Measurements from ENCODE around the gene IFNA16. TPM values are rescaled to one million over a fixed set of nuclear protein-coding genes. Genes with fewer than 3 reads are reported as not detected.
"Not testable (repeated sequence)": the region's sequence is repeated elsewhere in the genome, so short reads cannot be mapped to it uniquely, and the experiment has no call there.

Gene IFNA16
- total RNA-seq, 2 donors from 2014 or later: not detected

DNA sequence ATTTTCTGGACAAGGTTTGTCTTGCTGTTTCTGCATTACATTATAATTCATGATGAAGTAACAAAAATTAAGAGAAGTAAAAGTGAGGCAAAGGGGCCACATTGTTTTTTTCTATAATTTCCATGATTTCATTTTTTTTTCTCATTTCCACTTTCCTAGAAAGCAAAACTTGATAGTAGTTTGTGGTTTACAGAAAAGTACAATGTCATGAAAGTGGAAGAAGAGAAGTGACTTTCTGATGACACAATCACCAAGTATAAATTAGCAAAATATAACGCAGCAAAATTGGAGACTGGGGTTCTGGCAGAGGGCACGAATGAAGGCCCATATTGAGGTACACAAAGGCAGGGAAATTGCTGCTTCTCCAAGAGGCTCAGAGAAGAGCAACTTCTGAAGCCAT, 27.7 kb upstream of the IFNA16 start:
- Mint-ChIP-seq H3K36me3 (ENCODE audit: low read depth) (no peaks in the 10 kb centered on the region), H3K9me3 (peaks cover 4% of the 10 kb centered on the region), H3K27me3 (ENCODE audit: insufficient read depth) (peaks cover 49% of the 10 kb centered on the region), H3K4me3 (no peak overlapping the region), H3K4me1 (no peaks in the 10 kb centered on the region), H3K27ac (no peak overlapping the region)
- Histone ChIP-seq H3K27me3 (ENCODE audit: control insufficient read depth, insufficient read depth, low read length, poor library complexity, severe bottlenecking) (peaks cover 40% of the 10 kb centered on the region), H3K27ac (ENCODE audit: low read depth, low read length) (no peak overlapping the region), H3K36me3 (ENCODE audit: control insufficient read depth, insufficient read depth, low read length) (no peaks in the 10 kb centered on the region), H3K4me1 (ENCODE audit: control insufficient read depth, insufficient read depth, low read length) (no peaks in the 10 kb centered on the region), H3K9ac (ENCODE audit: extremely low read depth, low read length, poor library complexity, severe bottlenecking) (no peak overlapping the region), H3K9me3 (ENCODE audit: control insufficient read depth, low read length) (no peaks in the 10 kb centered on the region), H3K4me3 (ENCODE audit: low read length) (no peak overlapping the region)
- TF ChIP-seq, protein P1, sequence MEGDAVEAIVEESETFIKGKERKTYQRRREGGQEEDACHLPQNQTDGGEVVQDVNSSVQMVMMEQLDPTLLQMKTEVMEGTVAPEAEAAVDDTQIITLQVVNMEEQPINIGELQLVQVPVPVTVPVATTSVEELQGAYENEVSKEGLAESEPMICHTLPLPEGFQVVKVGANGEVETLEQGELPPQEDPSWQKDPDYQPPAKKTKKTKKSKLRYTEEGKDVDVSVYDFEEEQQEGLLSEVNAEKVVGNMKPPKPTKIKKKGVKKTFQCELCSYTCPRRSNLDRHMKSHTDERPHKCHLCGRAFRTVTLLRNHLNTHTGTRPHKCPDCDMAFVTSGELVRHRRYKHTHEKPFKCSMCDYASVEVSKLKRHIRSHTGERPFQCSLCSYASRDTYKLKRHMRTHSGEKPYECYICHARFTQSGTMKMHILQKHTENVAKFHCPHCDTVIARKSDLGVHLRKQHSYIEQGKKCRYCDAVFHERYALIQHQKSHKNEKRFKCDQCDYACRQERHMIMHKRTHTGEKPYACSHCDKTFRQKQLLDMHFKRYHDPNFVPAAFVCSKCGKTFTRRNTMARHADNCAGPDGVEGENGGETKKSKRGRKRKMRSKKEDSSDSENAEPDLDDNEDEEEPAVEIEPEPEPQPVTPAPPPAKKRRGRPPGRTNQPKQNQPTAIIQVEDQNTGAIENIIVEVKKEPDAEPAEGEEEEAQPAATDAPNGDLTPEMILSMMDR (conservative IDR thresholded peaks at IDR 0.05): no peak
- no peak for DNase-seq
- 80% methylated on average over 2 of the region's 2 CpGs; no CpG with 5 or more reads in 1 of the 2 experiments for WGBS, 2 experiments (ENCODE audit: insufficient coverage in 1 of 2, insufficient read length in 1 of 2)

DNA sequence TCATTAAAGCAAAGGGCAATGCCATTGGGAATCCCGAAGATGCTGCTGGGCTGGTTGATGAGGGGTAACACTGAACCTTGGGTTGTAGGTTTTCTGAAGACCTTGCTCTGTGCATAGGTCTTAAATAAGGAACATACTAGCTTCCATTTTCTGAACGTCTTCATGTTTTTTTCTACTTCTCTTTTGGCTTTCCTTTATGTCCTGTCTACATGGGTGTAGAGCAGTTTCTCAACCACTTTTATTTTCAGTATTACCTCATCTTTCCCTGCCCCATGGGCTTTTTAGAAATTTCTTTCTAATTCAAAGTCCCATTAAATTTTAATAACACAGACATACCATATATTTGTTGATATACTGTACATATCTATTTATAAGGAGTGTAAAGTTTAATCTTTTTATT, 22.8 kb upstream of the IFNA16 start, which contains the start of gene IFNA14:
TSS of gene IFNA14 (minus strand) at position 95 of the 400 bp plus-strand sequence. CDS start at position 25, 70 bp downstream.
- H3K27me3 ChIP-seq (ENCODE audit: control insufficient read depth, insufficient read depth, low read length, poor library complexity, severe bottlenecking): peaks cover 50% of the 10 kb centered on the region
- H3K36me3 ChIP-seq (ENCODE audit: control insufficient read depth, insufficient read depth, low read length): no peaks in the 10 kb centered on the region
- H3K9ac ChIP-seq (ENCODE audit: extremely low read depth, low read length, poor library complexity, severe bottlenecking): no peak within 1 kb of the TSS
- H3K9me3 ChIP-seq (ENCODE audit: control insufficient read depth, low read length): no peaks in the 10 kb centered on the region
- H3K27ac Mint-ChIP-seq: no peak within 1 kb of the TSS
- no peak within 1 kb of the TSS for H3K4me3 ChIP-seq (ENCODE audit: low read length)
- H3K27ac ChIP-seq (ENCODE audit: low read depth, low read length): no peak within 1 kb of the TSS
- H3K27me3 Mint-ChIP-seq (ENCODE audit: insufficient read depth): peaks cover 65% of the 10 kb centered on the region
- 81 to 83% methylated on average over 1 to 2 of the region's 2 CpGs for WGBS, 2 experiments (ENCODE audit: insufficient coverage in 1 of 2, insufficient read length in 1 of 2)
- no peaks in the 10 kb centered on the region for H3K4me1 Mint-ChIP-seq
- H3K36me3 Mint-ChIP-seq (ENCODE audit: low read depth): no peaks in the 10 kb centered on the region
- no peaks in the 10 kb centered on the region for H3K4me1 ChIP-seq (ENCODE audit: control insufficient read depth, insufficient read depth, low read length)
- TF ChIP-seq, protein P1 (conservative IDR thresholded peaks at IDR 0.05): no peak
- DNase-seq: no peak
- H3K4me3 Mint-ChIP-seq: no peak within 1 kb of the TSS
- H3K9me3 Mint-ChIP-seq: no peaks in the 10 kb centered on the region

DNA sequence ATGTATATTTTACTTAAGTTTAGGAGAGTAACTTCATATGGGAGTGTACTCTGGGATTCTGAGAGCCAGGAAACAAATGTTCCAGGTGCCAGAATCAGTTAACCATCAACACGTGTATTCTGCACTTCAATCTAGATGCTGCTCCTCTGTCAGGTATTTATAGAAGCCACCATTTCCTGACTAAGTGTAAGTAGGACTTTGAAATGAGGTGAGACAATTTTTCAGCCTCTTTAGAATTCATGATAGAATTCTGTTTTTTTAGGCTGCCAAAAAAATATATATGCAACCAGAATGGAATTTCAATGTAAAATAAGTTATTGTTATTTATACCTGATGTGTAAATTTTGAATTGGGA, 19.2 kb upstream of the IFNA16 start:
- H3K27me3 Mint-ChIP-seq (ENCODE audit: insufficient read depth): peaks cover 75% of the 10 kb centered on the region
- not testable (repeated sequence) for H3K27ac ChIP-seq (ENCODE audit: low read depth, low read length); H3K9me3 Mint-ChIP-seq; H3K4me3 Mint-ChIP-seq; H3K9ac ChIP-seq (ENCODE audit: extremely low read depth, low read length, poor library complexity, severe bottlenecking); H3K36me3 ChIP-seq (ENCODE audit: control insufficient read depth, insufficient read depth, low read length); H3K9me3 ChIP-seq (ENCODE audit: control insufficient read depth, low read length); H3K27ac Mint-ChIP-seq; H3K36me3 Mint-ChIP-seq (ENCODE audit: low read depth); H3K4me1 ChIP-seq (ENCODE audit: control insufficient read depth, insufficient read depth, low read length); DNase-seq; H3K4me3 ChIP-seq (ENCODE audit: low read length); H3K4me1 Mint-ChIP-seq
- H3K27me3 ChIP-seq (ENCODE audit: control insufficient read depth, insufficient read depth, low read length, poor library complexity, severe bottlenecking): peaks cover 37% of the 10 kb centered on the region
- 74% methylated on average over 1 of the region's 1 CpG; no CpG with 5 or more reads in 1 of the 2 experiments for WGBS, 2 experiments (ENCODE audit: insufficient coverage in 1 of 2, insufficient read length in 1 of 2)

Data from endodermal cell (in vitro differentiated cells).